ACC112 (cell line): Measurements from ENCODE around the gene AFF1.

Source experiments
- H2AFZ ChIP-seq: fragments of 200-600 bp; sonication (generic); one replicate; pipeline ENCODE4 v1.6.0; 2017; ENCODE audit warnings: antibody characterized with exemption, low read length; ENCODE audit not compliant: unreplicated experiment
- H3K27ac ChIP-seq: fragments of 200-600 bp; sonication (generic); 2 replicates; pipeline ENCODE4 v1.5.1; 2014; ENCODE audit warnings: low read depth, mild to moderate bottlenecking, antibody characterized with exemption, low read length, moderate library complexity
- H3K27me3 ChIP-seq: fragments of 200-600 bp; sonication (generic); 2 replicates; pipeline ENCODE4 v1.6.1; 2014; ENCODE audit warnings: mild to moderate bottlenecking, antibody characterized with exemption, low read length, moderate library complexity, mixed read lengths; ENCODE audit not compliant: insufficient read depth
- H3K36me3 ChIP-seq: fragments of 200-600 bp; sonication (generic); 2 replicates; pipeline ENCODE4 v1.6.1; 2016; ENCODE audit warnings: mild to moderate bottlenecking, antibody characterized with exemption, low read length, moderate library complexity, mixed read lengths; ENCODE audit not compliant: insufficient read depth
- H3K4me1 ChIP-seq: fragments of 200-600 bp; sonication (generic); one replicate; pipeline ENCODE4 v1.6.1; 2016; ENCODE audit warnings: low read length, mixed read lengths; ENCODE audit not compliant: insufficient read depth, unreplicated experiment, control insufficient read depth
- H3K4me3 ChIP-seq: fragments of 200-600 bp; sonication (generic); 2 replicates; pipeline ENCODE4 v1.5.1; 2014; ENCODE audit warnings: mild to moderate bottlenecking, low read depth, low read length
- H3K79me2 ChIP-seq: fragments of 200-600 bp; sonication (generic); one replicate; pipeline ENCODE4 v1.6.0; 2016; ENCODE audit warnings: low read length; ENCODE audit not compliant: control insufficient read depth, unreplicated experiment, insufficient read depth

AFF1 gene

DNA sequence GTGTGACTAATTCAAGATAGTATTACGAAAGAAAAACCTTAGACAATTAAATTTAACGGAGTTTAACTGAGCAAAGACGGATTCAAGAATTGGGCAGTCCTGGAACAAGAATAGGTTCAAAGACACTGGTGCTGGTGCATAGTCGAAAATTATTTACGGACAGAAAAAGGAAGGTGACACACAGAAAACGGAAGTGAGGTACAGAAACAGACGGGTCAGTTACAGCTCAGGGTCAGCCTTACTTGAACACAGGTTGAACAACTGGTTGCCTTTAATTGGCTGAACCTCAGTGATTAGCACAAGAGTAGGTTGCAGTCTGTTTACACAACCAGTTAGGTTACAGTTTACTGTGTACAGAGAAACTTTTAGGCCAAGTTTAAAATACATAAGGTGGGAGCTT lies 254.1 kb downstream of the AFF1 start:
- H3K4me3 ChIP-seq = no peak overlapping the region
- no peaks in the 10 kb centered on the region for H3K79me2 ChIP-seq
- no peaks in the 10 kb centered on the region for H3K27me3 ChIP-seq
- H2AFZ ChIP-seq = no peak overlapping the region
- no peaks in the 10 kb centered on the region for H3K36me3 ChIP-seq
- no peaks in the 10 kb centered on the region for H3K4me1 ChIP-seq
- H3K27ac ChIP-seq = no peak overlapping the region
